K562 (cell line): ENCODE data around the gene ARAP1. TPM values are rescaled to one million over a fixed set of nuclear protein-coding genes. Genes with fewer than 3 reads are reported as not detected.
A peak's percentile ranks its signal among the peaks of the same experiment; 100 is the strongest.

Experiments used
- AFF1 ChIP-seq, 2 experiments: fragments of 450-650 bp; IDR thresholded peaks; 2 replicates each; pipeline ENCODE4 v1.6.1; 2018; ENCODE audit warnings: mild to moderate bottlenecking in 2 of 2, low read depth in 1 of 2; ENCODE audit not compliant: partially characterized antibody in 2 of 2
- ARNT ChIP-seq, 2 experiments: fragments of 450-650 bp; IDR thresholded peaks; 2 replicates each; pipeline ENCODE4 v1.6.1; 2016; ENCODE audit warnings: mild to moderate bottlenecking in 1 of 2
- ATF2 ChIP-seq: sonication (generic); formaldehyde crosslinking; IDR thresholded peaks from 2 replicates; pipeline ENCODE4 v1.8.1; 2022; ENCODE audit warnings: missing genetic modification reagents
- BRF1 ChIP-seq: IDR thresholded peaks from 3 replicates; pipeline ENCODE4 v1.6.1; 2011; ENCODE audit warnings: borderline replicate concordance, mild to moderate bottlenecking; ENCODE audit not compliant: insufficient read length; ENCODE audit errors: extremely low read depth
- GTF2E2 ChIP-seq: fragments of 200-800 bp; sonication (Bioruptor generic); IDR thresholded peaks from 2 replicates; pipeline ENCODE4 v1.6.1; 2016; ENCODE audit warnings: missing genetic modification characterization, missing compliant biosample characterization
- HMG20B ChIP-seq: fragments of 250-450 bp; sonication (Bioruptor Pico); IDR thresholded peaks from 2 replicates; pipeline ENCODE4 v1.5.0; 2021; ENCODE audit warnings: mild to moderate bottlenecking
- KDM1A ChIP-seq, 2 experiments: fragments of 450-650 bp; IDR thresholded peaks; 2 replicates each; pipeline ENCODE4 v1.6.1; 2016; ENCODE audit warnings: mild to moderate bottlenecking in 2 of 2
- KLF13 ChIP-seq: fragments of 450-650 bp; IDR thresholded peaks from 2 replicates; pipeline ENCODE4 v1.6.1; 2016; ENCODE audit warnings: missing genetic modification characterization, low read depth, mild to moderate bottlenecking, missing compliant biosample characterization, moderate library complexity, borderline replicate concordance
- L3MBTL2 ChIP-seq: fragments of 450-650 bp; IDR thresholded peaks from 2 replicates; pipeline ENCODE4 v1.6.1; 2016; ENCODE audit warnings: mild to moderate bottlenecking, moderate library complexity
- MTA2 ChIP-seq: fragments of 450-650 bp; IDR thresholded peaks from 2 replicates; pipeline ENCODE4 v1.6.1; 2016; ENCODE audit warnings: low read depth
- PKNOX1 ChIP-seq: fragments of 450-650 bp; IDR thresholded peaks from 2 replicates; pipeline ENCODE4 v1.6.1; 2016
- RBM39 ChIP-seq: fragments of 200-400 bp; formaldehyde crosslinking; optimal IDR thresholded peaks from 2 replicates; pipeline ENCODE3; 2018; ENCODE audit warnings: low read depth, low read length
- STAT5A ChIP-seq: IDR thresholded peaks from 2 replicates; pipeline ENCODE4 v1.6.1; 2012; ENCODE audit warnings: low read length, inconsistent platforms, borderline replicate concordance
- TEAD1 ChIP-seq, 2 experiments: fragments of 450-650 bp in 1 of 2; sonication (generic) in 1 of 2; formaldehyde crosslinking; IDR thresholded peaks; 2 replicates each; pipeline versions ENCODE4 v1.4.0 to v1.8.0; 2020 to 2022; ENCODE audit warnings: mild to moderate bottlenecking in 2 of 2, missing genetic modification reagents in 1 of 2
- ZNF174 ChIP-seq: fragments of 250-450 bp; sonication (Bioruptor Pico); IDR thresholded peaks from 2 replicates; pipeline ENCODE4 v1.4.0; 2020; ENCODE audit warnings: mild to moderate bottlenecking
- ZNF584 ChIP-seq: fragments of 200-800 bp; sonication (Bioruptor generic); IDR thresholded peaks from 2 replicates; pipeline ENCODE4 v1.6.1; 2016; ENCODE audit warnings: low read depth, mild to moderate bottlenecking, missing genetic modification characterization, missing compliant biosample characterization
- ZNF766 ChIP-seq: fragments of 200-800 bp; sonication (Bioruptor generic); conservative IDR thresholded peaks from 2 replicates; pipeline ENCODE4 v1.6.1; 2016; ENCODE audit warnings: missing genetic modification characterization, missing compliant biosample characterization
- polyA plus RNA-seq, 8 experiments: library from polyadenylated mRNA; depleted of rRNA in 4 of 8; stranded (reverse) in 5 of 8; unstranded in 3 of 8; fragments of >200 nt; fragmentation: Nextera tagmentation in 2 of 8; fragmentation: Illumina TruSeq in 1 of 8; extraction: Ambion mirVana in 2 of 8; extraction: Trizol in 1 of 8; gene quantifications; 2 replicates each; pipeline versions ENCODE4 v1.2.1 to v1.2.3, GENCODE V29; 2011 to 2014; ENCODE audit warnings: inconsistent platforms in 1 of 8, missing spikeins in 1 of 8
- total RNA-seq, 7 experiments: library from RNA; depleted of rRNA in 6 of 7; stranded (reverse); fragments of >200 nt in 6 of 7; fragmentation: Illumina TruSeq in 2 of 7; extraction: Trizol in 2 of 7; gene quantifications; 2 replicates each; pipeline versions ENCODE4 v1.2.1 to v1.2.3, GENCODE V29; 2011 to 2021; ENCODE audit warnings: low replicate concordance in 1 of 7

Gene ARAP1
- total and polyA plus RNA-seq, 9 of the 15 experiments (the other 6 are each of a cell fraction or from before 2014, with no cell fraction given): 0.23 to 67.0 (median 24.6) TPM

- TF ChIP-seq L3MBTL2 (peak; percentile 66), ZNF584 (no peak), TEAD1 (CRISPR knock-in tag; IDR thresholded peaks at IDR 0.05) (peak in 1 of 2 experiments; percentile 85; a peak in 1 of 4 replicates), ARNT (IDR thresholded peaks at IDR 0.05) (no peak), RBM39 (no peak), KLF13 (tag) (peak; percentile 64; the same call in 1 of the 2 replicates), ZNF174 (CRISPR knock-in tag) (no peak), GTF2E2 (tag) (0 out of 2 replicates have a peak, but pooled peaks have one; percentile 61), ATF2 (CRISPR knock-in tag) (no peak), ZNF766 (CRISPR knock-in tag) (peak; percentile 50; the same call in 1 of the 2 replicates), KDM1A (IDR thresholded peaks at IDR 0.05) (no peak), AFF1 (IDR thresholded peaks at IDR 0.05; ENCODE audit: low read depth in 1 of 2, partially characterized antibody in 2 of 2) (no peak), HMG20B (CRISPR knock-in tag) (no peak), MTA2 (no peak), STAT5A (no peak), BRF1 (no peak), PKNOX1 (no peak)
These were observed 24.9 kb upstream of the ARAP1 start (continued) for GRCh38 chr11:72776844-72777754.
